ENCODE results near the gene HS6ST1.

HS6ST1 gene

GRCh38 chr2:128360711-128361110 is 42.0 kb upstream of the HS6ST1 start:
- H3K9me3 ChIP-seq (ENCODE audit: control insufficient read depth, insufficient read depth, low read length), result no peaks in the 10 kb centered on the region
- H3K27me3 ChIP-seq (ENCODE audit: control insufficient read depth, insufficient read depth, low read length), result no peaks in the 10 kb centered on the region
- H3K27ac ChIP-seq (ENCODE audit: low read length), result no peak overlapping the region
- no peak overlapping the region for H3K4me3 ChIP-seq (ENCODE audit: low read length)
- no CpG with 5 or more reads among the region's 8 CpGs for WGBS (ENCODE audit: insufficient coverage, insufficient read length)
- H3K4me1 ChIP-seq (ENCODE audit: control insufficient read depth, insufficient read depth, low read length), result peaks cover 17% of the 10 kb centered on the region
- no peaks in the 10 kb centered on the region for H3K36me3 ChIP-seq (ENCODE audit: control insufficient read depth, insufficient read depth, low read length)
- DNase-seq (ENCODE audit: low read depth, low spot score), result no peak

GRCh38 chr2:128359841-128360240 is 41.2 kb upstream of the HS6ST1 start:
- no CpG with 5 or more reads among the region's 11 CpGs for WGBS (ENCODE audit: insufficient coverage, insufficient read length)
- Histone ChIP-seq H3K9me3 (ENCODE audit: control insufficient read depth, insufficient read depth, low read length) (no peaks in the 10 kb centered on the region), H3K27me3 (ENCODE audit: control insufficient read depth, insufficient read depth, low read length) (no peaks in the 10 kb centered on the region), H3K4me1 (ENCODE audit: control insufficient read depth, insufficient read depth, low read length) (peaks cover 17% of the 10 kb centered on the region), H3K4me3 (ENCODE audit: low read length) (no peak overlapping the region), H3K36me3 (ENCODE audit: control insufficient read depth, insufficient read depth, low read length) (no peaks in the 10 kb centered on the region), H3K27ac (ENCODE audit: low read length) (no peak overlapping the region)
- DNase-seq (ENCODE audit: low read depth, low spot score), result no peak

GRCh38 chr2:128358941-128359731 is 40.5 kb upstream of the HS6ST1 start:
- H3K27me3 ChIP-seq (ENCODE audit: control insufficient read depth, insufficient read depth, low read length), result no peaks in the 10 kb centered on the region
- peaks cover 13% of the 10 kb centered on the region for H3K4me1 ChIP-seq (ENCODE audit: control insufficient read depth, insufficient read depth, low read length)
- no peak overlapping the region for H3K4me3 ChIP-seq (ENCODE audit: low read length)
- no peaks in the 10 kb centered on the region for H3K9me3 ChIP-seq (ENCODE audit: control insufficient read depth, insufficient read depth, low read length)
- DNase-seq (ENCODE audit: low read depth, low spot score), result no peak
- no peaks in the 10 kb centered on the region for H3K36me3 ChIP-seq (ENCODE audit: control insufficient read depth, insufficient read depth, low read length)
- no CpG with 5 or more reads among the region's 16 CpGs for WGBS (ENCODE audit: insufficient coverage, insufficient read length)
- no peak overlapping the region for H3K27ac ChIP-seq (ENCODE audit: low read length)

- H3K4me1 ChIP-seq (ENCODE audit: control insufficient read depth, insufficient read depth, low read length), result peaks cover 9% of the 10 kb centered on the region
- H3K27ac ChIP-seq (ENCODE audit: low read length), result no peak overlapping the region
- no peaks in the 10 kb centered on the region for H3K27me3 ChIP-seq (ENCODE audit: control insufficient read depth, insufficient read depth, low read length)
- H3K36me3 ChIP-seq (ENCODE audit: control insufficient read depth, insufficient read depth, low read length), result no peaks in the 10 kb centered on the region
- no peak for DNase-seq (ENCODE audit: low read depth, low spot score)
- no CpG with 5 or more reads among the region's 12 CpGs for WGBS (ENCODE audit: insufficient coverage, insufficient read length)
- no peak overlapping the region for H3K4me3 ChIP-seq (ENCODE audit: low read length)
- H3K9me3 ChIP-seq (ENCODE audit: control insufficient read depth, insufficient read depth, low read length), result no peaks in the 10 kb centered on the region
Measured at GRCh38 chr2:128357506-128358370, 39.1 kb upstream of the HS6ST1 start.

GRCh38 chr2:128356127-128356526 is 37.5 kb upstream of the HS6ST1 start:
- no peak overlapping the region for H3K4me3 ChIP-seq (ENCODE audit: low read length)
- no CpG with 5 or more reads among the region's 2 CpGs for WGBS (ENCODE audit: insufficient coverage, insufficient read length)
- H3K27me3 ChIP-seq (ENCODE audit: control insufficient read depth, insufficient read depth, low read length), result no peaks in the 10 kb centered on the region
- no peak for DNase-seq (ENCODE audit: low read depth, low spot score)
- H3K36me3 ChIP-seq (ENCODE audit: control insufficient read depth, insufficient read depth, low read length), result no peaks in the 10 kb centered on the region
- H3K9me3 ChIP-seq (ENCODE audit: control insufficient read depth, insufficient read depth, low read length), result 0 out of 2 replicates have a peak, but pooled peaks cover 1% of the 10 kb centered on the region
- H3K4me1 ChIP-seq (ENCODE audit: control insufficient read depth, insufficient read depth, low read length), result no peaks in the 10 kb centered on the region
- H3K27ac ChIP-seq (ENCODE audit: low read length), result no peak overlapping the region

- WGBS (ENCODE audit: insufficient coverage, insufficient read length), result no CpG with 5 or more reads among the region's 6 CpGs
- no peaks in the 10 kb centered on the region for H3K4me1 ChIP-seq (ENCODE audit: control insufficient read depth, insufficient read depth, low read length)
- no peak for DNase-seq (ENCODE audit: low read depth, low spot score)
- H3K4me3 ChIP-seq (ENCODE audit: low read length), result no peak overlapping the region
- peaks cover 1% of the 10 kb centered on the region; the same call in 1 of the 2 replicates for H3K9me3 ChIP-seq (ENCODE audit: control insufficient read depth, insufficient read depth, low read length)
- no peak overlapping the region for H3K27ac ChIP-seq (ENCODE audit: low read length)
- no peaks in the 10 kb centered on the region for H3K27me3 ChIP-seq (ENCODE audit: control insufficient read depth, insufficient read depth, low read length)
- no peaks in the 10 kb centered on the region for H3K36me3 ChIP-seq (ENCODE audit: control insufficient read depth, insufficient read depth, low read length)
Measured at GRCh38 chr2:128354726-128355470, 36.2 kb upstream of the HS6ST1 start.

GRCh38 chr2:128354161-128354560 is 35.5 kb upstream of the HS6ST1 start:
- Histone ChIP-seq H3K36me3 (ENCODE audit: control insufficient read depth, insufficient read depth, low read length) (no peaks in the 10 kb centered on the region), H3K4me1 (ENCODE audit: control insufficient read depth, insufficient read depth, low read length) (no peaks in the 10 kb centered on the region), H3K27me3 (ENCODE audit: control insufficient read depth, insufficient read depth, low read length) (no peaks in the 10 kb centered on the region), H3K4me3 (ENCODE audit: low read length) (no peak overlapping the region), H3K27ac (ENCODE audit: low read length) (no peak overlapping the region), H3K9me3 (ENCODE audit: control insufficient read depth, insufficient read depth, low read length) (peaks cover 1% of the 10 kb centered on the region; the same call in 1 of the 2 replicates)
- DNase-seq (ENCODE audit: low read depth, low spot score), result no peak
- WGBS (ENCODE audit: insufficient coverage, insufficient read length), result no CpG with 5 or more reads among the region's 5 CpGs

- no peak overlapping the region for H3K4me3 ChIP-seq (ENCODE audit: low read length)
- no peaks in the 10 kb centered on the region for H3K27me3 ChIP-seq (ENCODE audit: control insufficient read depth, insufficient read depth, low read length)
- DNase-seq (ENCODE audit: low read depth, low spot score), result no peak
- H3K9me3 ChIP-seq (ENCODE audit: control insufficient read depth, insufficient read depth, low read length), result peaks cover 1% of the 10 kb centered on the region; the same call in 1 of the 2 replicates
- H3K4me1 ChIP-seq (ENCODE audit: control insufficient read depth, insufficient read depth, low read length), result no peaks in the 10 kb centered on the region; the same call in 1 of the 2 replicates
- no CpG with 5 or more reads among the region's 1 CpG for WGBS (ENCODE audit: insufficient coverage, insufficient read length)
- no peak overlapping the region for H3K27ac ChIP-seq (ENCODE audit: low read length)
- H3K36me3 ChIP-seq (ENCODE audit: control insufficient read depth, insufficient read depth, low read length), result no peaks in the 10 kb centered on the region
Measured at GRCh38 chr2:128350736-128351135, 32.1 kb upstream of the HS6ST1 start.

- Histone ChIP-seq H3K27me3 (ENCODE audit: control insufficient read depth, insufficient read depth, low read length) (no peaks in the 10 kb centered on the region), H3K4me1 (ENCODE audit: control insufficient read depth, insufficient read depth, low read length) (no peaks in the 10 kb centered on the region; the same call in 1 of the 2 replicates), H3K4me3 (ENCODE audit: low read length) (no peak overlapping the region), H3K9me3 (ENCODE audit: control insufficient read depth, insufficient read depth, low read length) (peaks cover 1% of the 10 kb centered on the region; the same call in 1 of the 2 replicates), H3K36me3 (ENCODE audit: control insufficient read depth, insufficient read depth, low read length) (no peaks in the 10 kb centered on the region), H3K27ac (ENCODE audit: low read length) (no peak overlapping the region)
- no peak for DNase-seq (ENCODE audit: low read depth, low spot score)
- no CpG with 5 or more reads among the region's 5 CpGs for WGBS (ENCODE audit: insufficient coverage, insufficient read length)
Measured at GRCh38 chr2:128348701-128349100, 30.0 kb upstream of the HS6ST1 start.

All from iPS DF 6.9 (cell line).